ENCODE results near the gene ASB10.

GRCh38 chr7:151178831-151179230, 8.2 kb downstream of the ASB10 start:
- TF ChIP-seq CTCF (IDR thresholded peaks at IDR 0.05) (no peak), POLR2AphosphoS5 (IDR thresholded peaks at IDR 0.05; ENCODE audit: low read depth, low read length) (no peak), SIN3A (IDR thresholded peaks at IDR 0.05; ENCODE audit: borderline replicate concordance, insufficient read depth, low read depth, low read length) (no peak)
- TF ChIP-seq, protein P1, sequence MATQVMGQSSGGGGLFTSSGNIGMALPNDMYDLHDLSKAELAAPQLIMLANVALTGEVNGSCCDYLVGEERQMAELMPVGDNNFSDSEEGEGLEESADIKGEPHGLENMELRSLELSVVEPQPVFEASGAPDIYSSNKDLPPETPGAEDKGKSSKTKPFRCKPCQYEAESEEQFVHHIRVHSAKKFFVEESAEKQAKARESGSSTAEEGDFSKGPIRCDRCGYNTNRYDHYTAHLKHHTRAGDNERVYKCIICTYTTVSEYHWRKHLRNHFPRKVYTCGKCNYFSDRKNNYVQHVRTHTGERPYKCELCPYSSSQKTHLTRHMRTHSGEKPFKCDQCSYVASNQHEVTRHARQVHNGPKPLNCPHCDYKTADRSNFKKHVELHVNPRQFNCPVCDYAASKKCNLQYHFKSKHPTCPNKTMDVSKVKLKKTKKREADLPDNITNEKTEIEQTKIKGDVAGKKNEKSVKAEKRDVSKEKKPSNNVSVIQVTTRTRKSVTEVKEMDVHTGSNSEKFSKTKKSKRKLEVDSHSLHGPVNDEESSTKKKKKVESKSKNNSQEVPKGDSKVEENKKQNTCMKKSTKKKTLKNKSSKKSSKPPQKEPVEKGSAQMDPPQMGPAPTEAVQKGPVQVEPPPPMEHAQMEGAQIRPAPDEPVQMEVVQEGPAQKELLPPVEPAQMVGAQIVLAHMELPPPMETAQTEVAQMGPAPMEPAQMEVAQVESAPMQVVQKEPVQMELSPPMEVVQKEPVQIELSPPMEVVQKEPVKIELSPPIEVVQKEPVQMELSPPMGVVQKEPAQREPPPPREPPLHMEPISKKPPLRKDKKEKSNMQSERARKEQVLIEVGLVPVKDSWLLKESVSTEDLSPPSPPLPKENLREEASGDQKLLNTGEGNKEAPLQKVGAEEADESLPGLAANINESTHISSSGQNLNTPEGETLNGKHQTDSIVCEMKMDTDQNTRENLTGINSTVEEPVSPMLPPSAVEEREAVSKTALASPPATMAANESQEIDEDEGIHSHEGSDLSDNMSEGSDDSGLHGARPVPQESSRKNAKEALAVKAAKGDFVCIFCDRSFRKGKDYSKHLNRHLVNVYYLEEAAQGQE (IDR thresholded peaks at IDR 0.05; ENCODE audit: insufficient read depth in 1 of 2, low read depth in 2 of 2, low read length in 1 of 2) = no peak

All from Panc1 (cell line).